HG03139 (cell line): ENCODE results near the gene SYT1.
"Not testable (repeated sequence)": the region's sequence is repeated elsewhere in the genome, so short reads cannot be mapped to it uniquely, and the experiment has no call there.

Experiments
- ATAC-seq: cut with Tn5 transposase; IDR thresholded peaks from one replicate; pipeline ENCODE4 v1.9.1; 2021; ENCODE audit not compliant: unreplicated experiment

SYT1 gene

DNA sequence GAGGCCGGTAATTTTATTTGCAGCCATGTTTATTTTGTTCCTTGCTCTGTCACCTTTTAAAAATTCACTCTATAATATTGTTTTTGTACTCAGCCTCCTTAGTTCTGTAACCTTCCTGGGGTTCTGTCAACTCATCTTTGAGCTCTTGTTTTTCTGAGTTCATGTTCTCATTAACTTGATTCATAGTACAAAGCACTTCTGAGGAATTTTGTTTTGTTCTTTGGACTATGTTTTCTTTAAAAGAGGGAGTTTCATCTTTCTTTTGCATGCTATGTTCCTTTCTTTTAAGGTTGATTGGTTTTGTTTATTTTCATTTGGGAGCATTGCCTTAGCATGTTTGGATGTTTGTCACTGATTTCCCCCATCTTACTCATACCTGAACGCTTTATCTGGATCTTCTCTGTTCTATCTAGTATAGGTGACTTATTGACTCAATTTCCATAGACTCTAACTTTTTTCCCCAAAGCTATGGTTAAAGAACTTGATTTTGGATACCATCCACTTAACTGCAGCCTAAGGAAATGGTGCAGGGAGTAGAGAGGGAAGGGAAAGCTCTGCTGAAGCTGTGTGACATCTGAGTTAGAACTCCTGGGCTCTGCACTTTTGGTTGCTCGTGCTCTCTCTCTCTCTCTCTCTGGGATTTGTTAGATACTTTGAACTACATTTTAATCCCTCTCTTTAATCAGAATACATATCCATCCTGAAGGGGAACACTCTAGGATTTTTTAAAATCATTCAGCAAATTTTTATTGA lies 557.7 kb downstream of the SYT1 start:
- no peak for ATAC-seq

DNA sequence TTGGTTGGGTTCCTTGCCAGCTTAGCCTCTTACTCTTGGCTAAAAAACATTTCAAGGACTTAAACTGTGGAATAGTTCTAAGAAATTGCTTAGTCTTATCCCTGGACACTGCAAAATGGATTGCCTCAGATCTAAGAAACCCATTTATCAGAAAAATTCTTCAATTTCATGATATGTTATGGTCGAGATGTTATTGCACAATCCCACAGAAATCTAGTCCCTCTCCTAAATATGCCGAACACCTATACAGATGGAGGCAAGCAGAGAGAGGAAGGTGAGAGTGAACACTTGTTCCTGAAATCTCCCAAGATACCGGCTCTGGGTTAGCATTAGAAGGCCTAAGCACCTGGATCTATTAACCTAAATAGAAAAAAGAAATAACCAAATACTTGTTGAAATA lies 559.0 kb downstream of the SYT1 start:
- ATAC-seq: no peak

DNA sequence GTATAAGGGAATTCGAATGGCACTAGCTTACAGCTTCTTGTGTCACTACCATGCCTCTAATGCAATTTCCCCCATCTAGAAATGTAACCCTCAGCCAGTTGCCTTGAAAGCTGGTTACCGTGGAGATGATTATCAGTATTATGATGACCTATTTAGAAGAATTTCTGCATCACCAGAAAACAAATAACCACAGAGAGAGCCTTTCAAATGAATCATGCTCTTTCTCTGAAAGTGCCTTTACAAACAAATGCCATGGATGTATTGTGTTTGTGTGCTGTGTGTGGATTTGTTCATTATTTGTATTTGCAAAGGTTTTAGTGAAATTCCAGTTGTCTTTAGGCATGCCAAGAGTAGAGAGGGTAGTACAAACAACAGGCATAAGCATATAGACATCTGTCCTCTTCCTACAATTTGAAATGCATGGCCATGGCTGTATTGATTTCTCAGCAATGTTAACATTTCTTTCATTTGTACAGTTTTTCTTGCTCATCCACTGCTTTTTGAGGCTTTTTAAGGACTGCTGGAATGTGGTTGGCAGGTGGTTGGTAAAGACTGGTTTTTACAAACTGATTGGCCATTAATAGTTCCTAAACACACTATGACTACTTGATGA lies 559.6 kb downstream of the SYT1 start:
- no peak for ATAC-seq

DNA sequence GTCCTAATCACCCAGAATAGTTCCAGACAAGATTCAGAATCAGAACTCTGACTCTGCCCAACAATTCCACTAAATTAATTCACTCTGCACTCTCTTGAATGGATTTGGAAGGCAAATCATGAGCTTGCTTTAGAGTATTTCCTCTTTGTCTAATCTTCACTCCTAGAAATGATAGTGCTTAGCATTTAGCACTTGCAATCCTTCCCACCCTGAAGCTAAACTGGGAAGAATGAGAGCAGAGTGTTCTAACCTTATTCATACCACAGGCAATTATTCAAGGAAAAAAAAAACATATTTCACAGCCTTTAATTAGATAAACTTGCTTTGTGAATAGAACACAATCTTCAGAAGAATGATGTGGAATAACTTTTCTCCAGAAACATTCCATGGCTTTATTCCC lies 561.5 kb downstream of the SYT1 start:
- ATAC-seq: no peak

DNA sequence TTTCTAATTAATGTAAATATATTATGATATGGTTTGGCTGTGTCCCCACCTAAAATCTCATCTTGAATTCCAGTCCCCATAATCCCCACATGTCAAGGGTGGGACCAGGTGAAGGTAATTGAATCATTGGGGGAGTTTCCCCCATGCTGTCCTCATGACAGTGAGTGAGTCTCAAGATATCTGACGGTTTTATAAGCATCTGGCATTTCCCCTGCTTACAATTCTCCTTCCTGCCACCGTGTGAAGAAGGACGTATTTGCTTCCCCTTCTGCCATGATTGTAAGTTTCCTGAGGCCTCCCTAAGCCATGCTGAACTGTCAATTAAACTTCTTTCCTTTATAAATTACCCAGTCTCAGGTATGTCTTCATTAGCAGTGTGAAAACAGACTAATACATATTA lies 562.2 kb downstream of the SYT1 start:
- not testable (repeated sequence) for ATAC-seq

DNA sequence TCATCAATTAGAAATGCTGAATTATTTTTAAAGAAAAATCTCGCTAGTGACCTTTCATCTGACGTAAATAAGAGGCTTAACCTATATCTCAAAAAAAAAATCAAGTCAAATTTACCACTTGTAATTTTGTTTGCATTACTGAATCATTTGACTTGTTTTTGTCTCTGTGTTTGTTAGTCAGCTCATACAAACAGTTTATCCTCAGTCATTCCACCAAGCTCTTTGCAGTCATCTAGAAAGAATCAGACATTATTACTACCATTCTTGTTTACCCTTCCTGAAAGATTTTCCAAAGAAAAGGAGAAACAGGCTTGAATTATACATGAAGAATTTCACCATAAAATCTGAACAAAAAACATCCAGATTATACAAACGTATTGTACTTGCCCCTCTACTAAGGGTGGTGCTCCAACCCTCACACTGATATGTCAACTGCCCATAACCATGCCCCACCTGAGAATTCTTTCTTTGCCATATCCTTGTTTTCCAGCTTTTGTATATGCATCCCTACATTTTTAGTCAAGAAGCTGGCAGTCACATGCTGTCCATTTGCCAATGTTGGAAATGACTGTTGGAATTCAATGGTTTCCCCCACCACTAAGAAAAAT lies 569.0 kb downstream of the SYT1 start:
- ATAC-seq: no peak

DNA sequence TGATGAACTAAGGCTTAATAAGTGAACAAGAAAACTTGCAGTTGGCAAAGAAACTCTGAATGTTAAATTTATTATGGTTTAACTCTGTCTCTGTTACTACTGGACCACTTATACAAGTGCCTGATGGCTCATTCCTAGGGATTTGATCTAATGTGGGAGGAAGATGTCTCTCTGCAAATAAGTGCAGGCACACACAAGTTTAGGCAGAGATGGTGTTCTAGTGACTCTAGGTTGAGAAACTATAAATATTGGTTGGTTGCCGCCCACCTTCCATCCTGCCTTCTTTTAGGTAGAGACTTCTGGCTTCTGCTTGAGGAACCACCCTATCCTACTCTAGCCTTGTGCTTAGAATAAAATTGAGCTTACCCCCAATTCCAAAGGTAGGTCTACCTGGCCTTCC lies 570.0 kb downstream of the SYT1 start:
- ATAC-seq: no peak

DNA sequence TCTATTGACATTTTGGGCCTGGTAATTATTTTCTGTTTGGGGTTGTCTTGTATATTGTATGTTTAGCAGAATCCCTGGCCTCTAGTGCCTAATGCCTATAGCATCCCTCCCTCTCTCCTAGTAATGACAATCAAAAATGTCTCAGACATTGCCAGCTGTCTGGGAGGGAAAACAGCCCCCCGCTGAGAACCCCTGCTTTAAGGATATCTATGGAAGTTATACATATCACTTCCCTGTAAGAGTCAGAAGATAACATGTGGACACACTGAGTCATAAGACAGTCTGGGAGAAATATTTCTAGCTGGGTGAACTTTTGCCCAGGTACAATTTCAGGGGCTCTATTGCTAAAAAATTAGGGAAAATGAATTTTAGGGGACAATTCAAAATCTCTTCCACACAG lies 571.2 kb downstream of the SYT1 start:
- ATAC-seq: no peak

DNA sequence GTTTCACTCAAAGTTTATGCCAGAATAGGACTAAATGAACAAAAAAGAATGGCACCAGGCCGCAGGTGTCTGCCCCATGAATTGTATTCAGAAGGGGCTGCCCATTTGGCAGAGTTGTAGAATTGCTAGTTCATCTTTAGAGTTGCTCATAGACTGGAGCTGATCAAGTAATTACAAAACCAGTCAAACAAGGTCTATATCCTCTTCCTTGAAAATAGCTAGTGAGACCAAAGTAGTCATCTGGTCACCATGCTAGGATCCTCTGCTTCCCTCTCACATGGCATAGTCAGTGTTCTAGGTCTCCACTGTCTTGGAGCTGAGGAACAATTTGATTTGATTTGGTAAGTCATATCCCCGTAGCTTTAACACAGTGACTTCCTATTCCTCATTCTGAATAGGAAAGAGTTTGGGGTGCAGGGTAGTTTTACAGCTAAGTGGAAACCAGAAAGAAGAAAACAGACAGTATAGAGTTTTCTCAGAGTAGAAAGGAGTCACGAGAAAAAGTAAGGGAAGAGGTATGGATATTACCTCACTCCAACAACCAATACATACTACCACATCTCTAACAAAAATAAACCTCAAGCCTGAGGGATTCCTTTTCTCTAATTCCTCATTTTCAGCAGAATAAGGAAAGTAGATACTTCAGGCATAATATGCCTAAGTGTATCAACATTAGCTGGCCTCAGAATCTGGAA lies 574.1 kb downstream of the SYT1 start:
- ATAC-seq: no peak

DNA sequence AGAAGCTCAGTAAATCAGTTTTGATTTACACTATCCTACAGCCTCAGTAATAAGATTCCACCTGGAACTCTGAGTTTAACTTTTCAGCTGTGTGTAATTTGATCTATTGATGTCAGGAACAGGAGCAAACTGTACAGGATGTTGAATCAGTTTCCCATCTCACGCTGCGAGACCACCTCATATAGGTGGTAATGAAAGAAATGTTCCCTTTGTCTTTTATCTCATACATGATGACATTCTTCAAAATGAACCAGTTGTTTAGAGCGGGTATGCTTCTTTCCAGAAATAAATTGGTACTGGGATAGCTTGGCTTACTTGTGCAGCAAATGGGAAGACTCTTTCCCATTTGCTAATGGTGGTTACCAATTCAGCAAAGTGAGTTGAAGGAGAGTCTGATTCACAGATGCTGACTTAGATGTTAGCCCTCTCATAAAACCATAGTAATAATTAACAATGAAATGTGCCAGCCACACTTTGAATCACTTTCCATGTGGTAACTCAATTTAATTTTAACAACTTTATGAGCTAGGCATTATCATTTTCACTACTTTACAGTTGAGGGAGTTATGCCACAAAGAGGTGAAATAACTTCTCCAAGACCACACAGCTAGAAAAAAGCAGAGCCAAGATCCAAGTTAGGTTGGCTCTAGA lies 574.7 kb downstream of the SYT1 start:
- no peak for ATAC-seq

DNA sequence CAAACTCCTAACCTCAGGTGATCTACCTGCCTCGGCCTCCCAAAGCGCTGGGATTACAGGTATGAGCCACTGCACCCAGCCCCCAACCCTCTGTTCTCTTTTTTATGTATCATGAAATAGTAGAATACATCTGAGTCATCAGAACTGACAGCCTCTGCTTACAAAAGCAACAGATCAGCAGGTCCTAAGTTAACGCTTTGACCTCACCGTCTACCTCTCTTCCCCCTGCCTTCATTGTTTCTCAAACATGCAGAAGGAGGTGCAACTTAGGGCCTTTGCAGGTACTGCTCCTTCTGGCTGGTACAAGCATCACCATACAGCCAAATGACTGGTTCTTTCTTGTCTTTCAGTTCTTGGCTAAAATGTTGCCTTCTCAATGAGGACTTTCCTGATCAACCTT lies 577.0 kb downstream of the SYT1 start:
- no peak for ATAC-seq

DNA sequence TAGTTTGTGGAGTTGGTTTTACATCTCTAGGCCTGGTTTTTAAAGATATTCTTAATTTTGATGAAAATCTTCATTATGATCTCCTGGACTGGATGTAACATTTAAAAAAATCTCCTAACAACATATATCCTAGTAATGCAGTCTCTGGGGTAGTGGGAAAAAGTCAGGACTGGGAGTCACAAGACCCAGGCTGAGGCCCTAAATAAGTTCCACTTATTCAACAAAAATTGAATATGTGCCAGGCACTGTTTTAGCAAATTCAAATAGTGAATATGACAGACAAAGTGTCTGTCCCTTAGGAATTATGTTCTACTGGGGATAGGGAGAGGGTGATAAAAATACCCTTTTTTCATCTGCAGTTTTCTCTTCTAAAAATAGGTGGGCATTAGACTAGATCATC lies 577.8 kb downstream of the SYT1 start:
- no peak for ATAC-seq

DNA sequence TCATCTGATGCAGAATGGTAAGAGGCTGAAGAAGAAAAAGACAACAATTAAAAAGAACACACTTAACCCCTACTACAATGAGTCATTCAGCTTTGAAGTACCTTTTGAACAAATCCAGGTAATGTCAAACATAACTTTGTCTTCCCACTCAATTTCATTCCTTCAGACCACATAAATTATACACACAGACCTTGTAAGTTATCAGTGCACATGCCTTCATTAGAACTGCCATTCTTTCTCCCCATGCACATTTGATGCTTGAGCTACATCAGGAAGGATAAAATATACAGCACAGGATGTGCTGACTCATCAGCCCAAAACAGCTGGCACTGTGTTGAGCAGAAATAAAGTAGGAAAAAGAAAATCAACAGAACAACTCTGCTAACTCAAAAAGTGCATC lies 579.5 kb downstream of the SYT1 start:
- ATAC-seq: no peak

DNA sequence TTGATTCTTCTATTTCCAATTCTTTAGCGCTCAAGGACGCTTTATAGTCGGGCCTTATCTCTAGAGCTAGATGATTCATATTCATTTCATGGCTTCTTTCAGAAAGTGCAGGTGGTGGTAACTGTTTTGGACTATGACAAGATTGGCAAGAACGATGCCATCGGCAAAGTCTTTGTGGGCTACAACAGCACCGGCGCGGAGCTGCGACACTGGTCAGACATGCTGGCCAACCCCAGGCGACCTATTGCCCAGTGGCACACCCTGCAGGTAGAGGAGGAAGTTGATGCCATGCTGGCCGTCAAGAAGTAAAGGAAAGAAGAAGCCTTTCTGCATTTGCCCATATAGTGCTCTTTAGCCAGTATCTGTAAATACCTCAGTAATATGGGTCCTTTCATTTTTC lies 584.2 kb downstream of the SYT1 start:
- no peak for ATAC-seq

DNA sequence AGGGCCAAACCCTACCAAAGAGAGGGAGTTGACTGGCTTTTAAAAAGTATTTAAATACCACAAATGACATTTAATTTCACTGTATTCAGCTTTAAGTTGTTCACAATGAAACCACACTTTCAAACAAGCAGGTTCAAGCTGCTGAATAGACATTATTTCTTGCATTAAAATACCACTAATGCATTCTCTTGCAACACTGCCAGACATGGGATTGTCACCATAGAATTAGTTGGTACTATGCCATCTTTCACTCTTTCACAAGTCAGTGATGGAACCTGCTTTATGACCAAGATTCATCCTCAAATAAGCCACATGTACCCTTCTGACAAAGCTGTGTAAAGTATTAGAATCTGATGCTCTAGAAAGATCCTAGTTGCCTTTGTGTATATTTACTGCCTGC lies 586.8 kb downstream of the SYT1 start:
- no peak for ATAC-seq

DNA sequence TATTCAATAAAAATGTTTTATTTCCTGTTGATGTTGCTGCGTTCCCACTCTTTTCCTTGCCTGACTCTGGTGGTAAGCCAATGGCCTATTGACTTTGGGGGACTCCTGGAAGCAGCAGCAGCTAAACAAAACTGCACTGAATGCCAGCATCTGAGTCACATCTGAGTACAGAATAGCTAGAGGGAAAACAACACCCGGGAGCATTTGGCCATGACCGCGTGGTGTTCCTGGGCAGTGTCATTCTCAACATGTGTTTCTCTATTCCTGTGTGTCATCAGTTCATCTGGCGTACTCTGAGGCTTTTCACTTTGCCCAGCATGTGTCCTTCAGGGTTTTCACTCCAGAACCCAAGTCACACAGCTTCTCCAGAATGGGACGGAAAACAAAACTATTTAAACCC lies 587.4 kb downstream of the SYT1 start:
- no peak for ATAC-seq

DNA sequence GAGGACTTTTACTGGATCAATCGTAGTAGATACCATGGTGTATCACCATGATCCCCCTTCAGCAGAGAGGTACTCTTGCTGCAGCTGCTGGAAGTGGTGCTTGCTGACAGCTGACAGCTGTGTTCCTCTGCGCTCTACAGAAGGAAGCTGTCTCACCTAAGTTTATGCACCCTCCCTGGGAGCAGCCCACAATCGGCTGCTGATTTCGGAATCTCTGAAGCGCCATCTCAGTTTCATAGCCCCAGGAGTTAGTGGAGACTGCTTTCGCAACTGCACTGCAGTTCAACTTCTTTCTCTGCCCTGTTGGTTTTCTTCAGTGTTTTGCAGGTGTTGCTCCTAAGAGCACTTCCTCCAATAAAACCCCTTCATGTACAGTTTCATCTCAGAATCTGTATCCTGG lies 588.3 kb downstream of the SYT1 start:
- no peak for ATAC-seq

DNA sequence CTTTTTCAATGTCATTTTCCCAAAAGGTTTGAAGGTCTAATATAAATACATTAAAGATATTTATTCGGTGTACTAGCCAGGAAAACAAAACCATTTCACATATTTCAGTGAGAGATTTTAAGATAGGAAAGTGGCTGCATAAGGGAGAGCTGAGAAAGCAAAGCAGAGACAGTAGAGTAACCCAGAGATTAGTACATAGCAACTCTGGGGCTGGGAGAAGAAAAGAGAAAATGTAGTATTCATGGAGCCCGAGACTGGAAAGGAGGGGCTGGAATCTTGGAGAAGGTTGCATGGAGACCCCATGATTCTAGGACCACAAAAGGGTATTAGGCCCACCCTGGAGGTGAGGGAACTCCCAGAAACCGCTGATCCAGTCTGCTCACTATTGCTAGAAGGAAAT lies 589.2 kb downstream of the SYT1 start:
- ATAC-seq: no peak

DNA sequence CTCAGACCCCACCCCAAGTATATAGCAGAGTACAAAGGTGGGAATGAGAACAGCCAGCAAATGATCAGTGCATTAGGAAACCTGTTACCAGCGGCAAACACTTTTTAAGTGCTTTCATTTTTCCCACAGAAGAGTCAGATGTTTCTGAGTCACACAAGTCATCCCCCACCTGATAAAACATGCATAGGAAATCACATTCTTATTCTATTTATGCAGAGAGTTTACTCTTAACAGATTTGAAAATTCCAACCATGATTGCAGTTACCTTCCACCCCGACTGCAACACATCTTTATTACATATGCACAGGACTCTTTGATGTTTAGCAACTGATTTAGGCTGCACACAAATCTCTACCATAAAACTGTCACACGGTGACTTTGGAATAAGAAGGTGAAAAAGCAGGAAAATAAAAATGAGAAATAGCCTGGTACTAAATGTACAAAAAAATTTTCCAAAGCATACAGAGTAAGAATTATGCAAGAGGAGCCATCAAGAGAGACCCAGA lies 589.8 kb downstream of the SYT1 start:
- no peak for ATAC-seq

DNA sequence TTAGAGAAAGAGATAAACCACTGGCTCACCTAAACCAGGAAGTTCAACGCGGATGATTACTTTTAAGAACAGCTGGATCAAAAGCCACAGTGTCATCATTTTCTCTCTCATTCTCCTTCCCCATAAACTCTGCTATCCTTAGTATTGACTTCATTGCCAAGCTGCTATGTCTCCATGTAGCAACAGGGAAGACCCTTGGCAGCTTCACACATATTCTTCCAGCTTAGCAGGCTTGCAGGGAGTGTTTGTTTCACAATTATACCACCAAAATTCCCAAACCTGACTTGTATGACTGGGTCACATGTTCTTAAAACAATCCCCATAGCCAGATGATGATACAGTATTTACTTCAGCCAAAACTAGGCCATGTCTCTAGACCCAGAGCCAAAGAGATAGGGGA lies 590.7 kb downstream of the SYT1 start:
- no peak for ATAC-seq

DNA sequence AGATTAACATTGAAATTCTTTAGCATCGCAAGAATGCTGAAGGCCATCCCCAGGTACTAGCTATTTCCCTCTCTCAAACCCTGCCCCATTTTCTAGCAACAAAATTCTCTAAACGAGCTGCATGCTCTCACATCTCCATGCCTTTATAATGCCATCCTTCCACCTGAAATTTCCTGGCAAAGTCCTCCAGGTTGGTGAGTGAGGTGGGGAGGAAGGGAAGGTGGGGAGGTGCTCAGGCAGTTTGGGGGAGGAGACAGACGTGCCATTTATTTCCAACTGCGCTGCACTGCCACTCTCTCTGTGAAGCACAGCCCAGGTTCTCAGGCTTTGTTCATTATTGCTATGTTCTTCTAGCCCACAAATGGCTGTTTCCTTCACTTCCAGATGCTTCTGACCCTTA lies 617.7 kb downstream of the SYT1 start:
- ATAC-seq: no peak
